ENCODE data around the gene PLPP1. TPM values are rescaled to one million over a fixed set of nuclear protein-coding genes. Genes with fewer than 3 reads are reported as not detected.

Gene PLPP1
- total RNA-seq, 1 experiment from 2014 or later = 7.5 TPM

DNA sequence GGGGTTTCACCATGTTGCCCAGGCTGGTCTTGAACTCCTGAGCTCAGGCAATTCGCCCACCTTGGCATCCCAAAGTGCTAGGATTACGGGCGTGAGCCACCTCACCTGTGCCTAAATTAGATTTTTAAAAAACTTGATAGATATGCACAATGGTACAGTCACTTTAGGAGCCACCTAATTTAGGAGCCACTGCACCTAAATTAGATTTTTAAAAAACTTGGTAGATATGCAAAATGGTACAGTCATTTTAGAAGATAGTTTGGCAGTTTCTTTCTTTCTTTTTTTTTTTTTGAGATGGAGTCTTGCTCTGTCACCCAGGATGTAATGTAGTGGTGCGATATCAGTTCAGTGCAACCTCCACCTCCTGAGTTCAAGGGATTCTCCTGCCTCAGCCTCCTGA, 37.8 kb upstream of the PLPP1 start:
- no peak for DNase-seq (ENCODE audit: unreplicated experiment)
- Mint-ChIP-seq H3K9me3 (ENCODE audit: unreplicated experiment) (no peaks in the 10 kb centered on the region), H3K36me3 (ENCODE audit: insufficient read depth, unreplicated experiment) (no peaks in the 10 kb centered on the region), H3K27me3 (ENCODE audit: insufficient read depth, unreplicated experiment) (no peaks in the 10 kb centered on the region), H3K27ac (ENCODE audit: low read depth, unreplicated experiment) (no peak overlapping the region), H3K4me1 (ENCODE audit: insufficient read depth, unreplicated experiment) (no peaks in the 10 kb centered on the region), H3K4me3 (ENCODE audit: unreplicated experiment) (no peak overlapping the region)
- TF ChIP-seq, protein P1, sequence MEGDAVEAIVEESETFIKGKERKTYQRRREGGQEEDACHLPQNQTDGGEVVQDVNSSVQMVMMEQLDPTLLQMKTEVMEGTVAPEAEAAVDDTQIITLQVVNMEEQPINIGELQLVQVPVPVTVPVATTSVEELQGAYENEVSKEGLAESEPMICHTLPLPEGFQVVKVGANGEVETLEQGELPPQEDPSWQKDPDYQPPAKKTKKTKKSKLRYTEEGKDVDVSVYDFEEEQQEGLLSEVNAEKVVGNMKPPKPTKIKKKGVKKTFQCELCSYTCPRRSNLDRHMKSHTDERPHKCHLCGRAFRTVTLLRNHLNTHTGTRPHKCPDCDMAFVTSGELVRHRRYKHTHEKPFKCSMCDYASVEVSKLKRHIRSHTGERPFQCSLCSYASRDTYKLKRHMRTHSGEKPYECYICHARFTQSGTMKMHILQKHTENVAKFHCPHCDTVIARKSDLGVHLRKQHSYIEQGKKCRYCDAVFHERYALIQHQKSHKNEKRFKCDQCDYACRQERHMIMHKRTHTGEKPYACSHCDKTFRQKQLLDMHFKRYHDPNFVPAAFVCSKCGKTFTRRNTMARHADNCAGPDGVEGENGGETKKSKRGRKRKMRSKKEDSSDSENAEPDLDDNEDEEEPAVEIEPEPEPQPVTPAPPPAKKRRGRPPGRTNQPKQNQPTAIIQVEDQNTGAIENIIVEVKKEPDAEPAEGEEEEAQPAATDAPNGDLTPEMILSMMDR (IDR thresholded peaks at IDR 0.05; ENCODE audit: unreplicated experiment) = no peak
- ChIA-PET POLR2A (no interaction called here), CTCF (interaction anchor here (0.6 to 0.8 kb wide), 2 partner anchors 60 to 628 kb away, joined by 4 to 5 read pairs; no protein-coding TSS in a partner anchor)
- BruUV-seq (replicated peaks) = no TSS peak
- intact Hi-C loops (cut with micrococcal nuclease) = no loop called here

DNA sequence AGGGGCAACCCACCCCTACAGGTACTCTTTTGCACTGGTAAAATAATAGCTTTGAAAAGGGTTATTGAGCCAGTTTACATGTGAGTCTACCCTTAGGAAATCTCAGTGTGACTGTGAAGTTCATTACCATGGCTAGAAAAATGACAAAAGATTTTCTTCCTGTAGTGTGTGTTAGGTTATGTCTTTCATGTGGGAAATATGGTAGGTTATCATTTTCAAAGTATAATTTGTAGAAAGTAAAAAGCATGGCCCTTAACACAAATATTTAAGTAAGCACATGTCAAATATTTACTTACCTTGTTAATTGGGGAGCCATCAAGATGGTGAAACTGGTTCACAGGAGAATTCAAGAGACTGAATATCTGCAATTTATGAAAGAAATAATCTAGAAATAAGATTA, 37.3 kb upstream of the PLPP1 start:
- no peak for DNase-seq (ENCODE audit: unreplicated experiment)
- Mint-ChIP-seq H3K9me3 (ENCODE audit: unreplicated experiment) (no peaks in the 10 kb centered on the region), H3K4me1 (ENCODE audit: insufficient read depth, unreplicated experiment) (no peaks in the 10 kb centered on the region), H3K36me3 (ENCODE audit: insufficient read depth, unreplicated experiment) (no peaks in the 10 kb centered on the region), H3K4me3 (ENCODE audit: unreplicated experiment) (no peak overlapping the region), H3K27me3 (ENCODE audit: insufficient read depth, unreplicated experiment) (no peaks in the 10 kb centered on the region), H3K27ac (ENCODE audit: low read depth, unreplicated experiment) (no peak overlapping the region)
- TF ChIP-seq, protein P1 (IDR thresholded peaks at IDR 0.05; ENCODE audit: unreplicated experiment) = no peak
- ChIA-PET CTCF (interaction anchor here (0.6 kb wide), 1 partner anchor 627 kb away, joined by 4 read pairs; no protein-coding TSS in a partner anchor), POLR2A (no interaction called here)
- intact Hi-C loops (cut with micrococcal nuclease) = no loop called here
- no TSS peak for BruUV-seq (replicated peaks)

DNA sequence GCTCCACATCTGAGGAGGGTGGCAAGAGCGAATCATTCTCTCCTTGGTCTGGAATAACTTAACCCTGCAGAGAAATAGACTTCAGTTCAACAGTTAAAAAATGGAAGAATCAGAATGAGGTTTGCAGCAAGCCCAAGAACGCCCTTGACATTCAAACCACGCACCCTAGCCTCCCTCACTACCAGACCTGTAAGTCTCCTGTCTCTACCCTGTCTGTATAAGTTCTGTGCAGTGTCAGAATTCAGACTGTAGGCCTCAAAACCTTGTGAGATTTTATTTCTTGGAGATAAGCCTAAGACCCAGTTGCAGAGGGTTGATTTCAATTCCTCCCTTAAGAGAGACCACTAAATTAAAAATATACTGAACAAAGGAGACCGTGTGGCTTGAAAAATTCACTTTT, 35.8 kb upstream of the PLPP1 start:
- TF ChIP-seq, protein P1 (IDR thresholded peaks at IDR 0.05; ENCODE audit: unreplicated experiment) = no peak
- DNase-seq (ENCODE audit: unreplicated experiment) = no peak
- Mint-ChIP-seq H3K36me3 (ENCODE audit: insufficient read depth, unreplicated experiment) (no peaks in the 10 kb centered on the region), H3K4me1 (ENCODE audit: insufficient read depth, unreplicated experiment) (no peaks in the 10 kb centered on the region), H3K4me3 (ENCODE audit: unreplicated experiment) (no peak overlapping the region), H3K9me3 (ENCODE audit: unreplicated experiment) (no peaks in the 10 kb centered on the region), H3K27me3 (ENCODE audit: insufficient read depth, unreplicated experiment) (no peaks in the 10 kb centered on the region), H3K27ac (ENCODE audit: low read depth, unreplicated experiment) (no peak overlapping the region)
- no TSS peak for BruUV-seq (replicated peaks)
- POLR2A ChIA-PET = no interaction called here
- intact Hi-C loops (cut with micrococcal nuclease) = no loop called here
- CTCF ChIA-PET = no interaction called here

DNA sequence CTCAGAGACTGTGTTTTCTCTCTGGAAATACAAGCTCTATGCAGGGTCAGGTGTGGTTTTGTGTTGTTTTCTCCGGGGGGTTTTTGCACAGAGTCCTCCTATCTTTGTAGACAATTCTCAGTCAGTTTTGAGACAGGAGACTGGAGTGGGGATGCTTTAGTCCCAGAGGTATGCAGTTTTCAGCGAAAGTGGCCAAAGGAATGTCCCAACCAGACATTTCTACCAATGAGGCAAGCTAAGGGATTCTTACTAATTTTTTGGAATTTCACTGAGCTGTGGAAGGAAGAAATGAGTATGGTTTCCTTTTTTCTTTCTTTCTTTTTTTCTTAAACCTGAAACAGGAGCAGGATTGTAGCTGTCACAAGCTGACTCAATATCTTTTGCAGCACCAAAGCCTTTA, 35.3 kb upstream of the PLPP1 start:
- Mint-ChIP-seq H3K36me3 (ENCODE audit: insufficient read depth, unreplicated experiment) (no peaks in the 10 kb centered on the region), H3K4me3 (ENCODE audit: unreplicated experiment) (no peak overlapping the region), H3K4me1 (ENCODE audit: insufficient read depth, unreplicated experiment) (no peaks in the 10 kb centered on the region), H3K27me3 (ENCODE audit: insufficient read depth, unreplicated experiment) (no peaks in the 10 kb centered on the region), H3K27ac (ENCODE audit: low read depth, unreplicated experiment) (no peak overlapping the region), H3K9me3 (ENCODE audit: unreplicated experiment) (no peaks in the 10 kb centered on the region)
- BruUV-seq (replicated peaks) = no TSS peak
- POLR2A ChIA-PET = no interaction called here
- DNase-seq (ENCODE audit: unreplicated experiment) = no peak
- intact Hi-C loops (cut with micrococcal nuclease) = no loop called here
- TF ChIP-seq, protein P1 (IDR thresholded peaks at IDR 0.05; ENCODE audit: unreplicated experiment) = no peak
- CTCF ChIA-PET = interaction anchor here (0.6 kb wide), 1 partner anchor 18 kb away, joined by 3 read pairs; no protein-coding TSS in a partner anchor
